GM15510 (cell line): Measurements from ENCODE around the gene PAQR8.

Source experiments
- POLR2A ChIP-seq: IDR thresholded peaks from 3 replicates; pipeline ENCODE4 v1.6.1; 2011; ENCODE audit warnings: borderline replicate concordance; ENCODE audit not compliant: insufficient read length; ENCODE audit errors: extremely low read depth

Gene PAQR8

DNA sequence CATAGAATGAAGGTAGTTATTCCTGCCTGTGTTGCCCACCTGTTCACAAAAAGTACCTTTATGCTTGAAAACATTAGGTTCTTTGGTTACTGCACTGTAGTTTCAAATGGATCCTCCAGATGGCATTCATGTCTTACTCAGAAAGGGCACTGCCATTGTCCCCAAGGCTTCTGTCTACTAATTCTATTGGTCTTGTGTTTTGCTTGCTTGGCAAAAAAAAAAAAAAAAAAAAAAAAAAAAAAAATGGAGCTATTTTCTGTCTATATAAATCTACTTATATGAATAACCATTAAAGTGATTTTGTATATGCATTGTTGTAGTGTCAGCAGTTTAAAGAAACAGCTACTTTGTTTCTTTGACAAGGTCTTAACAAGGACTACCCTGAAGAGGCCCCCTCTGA, 45.5 kb downstream of the PAQR8 start:
- no peak for TF ChIP-seq POLR2A

DNA sequence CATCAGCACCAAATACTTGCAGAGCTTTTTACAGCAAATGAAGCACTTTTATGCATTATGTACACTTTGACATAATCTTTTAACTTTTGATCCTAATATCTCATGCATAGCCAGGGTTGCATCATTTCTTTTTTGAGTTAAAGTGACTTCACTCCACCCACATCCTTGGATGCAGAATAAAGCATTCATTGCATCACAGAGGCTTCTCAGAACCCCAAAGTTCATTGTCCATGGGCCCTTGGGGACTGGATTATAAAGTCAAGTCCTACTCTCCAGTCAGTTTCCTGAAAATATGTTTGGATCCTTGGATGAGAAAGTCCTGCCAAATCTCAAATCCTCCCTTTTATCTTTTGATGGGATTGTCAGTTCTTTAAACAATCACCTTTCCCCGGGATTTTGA, 47.5 kb downstream of the PAQR8 start:
- no peak for TF ChIP-seq POLR2A

DNA sequence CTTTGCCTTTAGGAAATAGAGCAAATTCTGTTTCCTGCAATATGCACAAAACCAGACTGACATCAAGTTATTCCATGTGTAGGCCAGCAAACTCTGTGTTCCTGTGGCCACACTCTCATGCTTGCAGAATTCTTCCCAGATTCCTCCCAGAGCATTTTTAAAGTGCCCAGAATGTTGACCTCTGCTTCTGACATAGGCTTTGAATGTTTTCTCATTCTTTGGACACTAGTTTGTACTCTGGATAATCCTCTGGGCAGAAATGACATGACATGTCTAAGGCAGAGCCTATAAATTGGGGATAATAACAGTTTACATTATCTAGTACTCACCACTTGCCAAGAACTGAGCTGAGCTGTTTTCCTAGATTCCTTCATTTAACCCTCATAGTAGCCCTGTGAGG, 49.0 kb downstream of the PAQR8 start:
- no peak for TF ChIP-seq POLR2A

DNA sequence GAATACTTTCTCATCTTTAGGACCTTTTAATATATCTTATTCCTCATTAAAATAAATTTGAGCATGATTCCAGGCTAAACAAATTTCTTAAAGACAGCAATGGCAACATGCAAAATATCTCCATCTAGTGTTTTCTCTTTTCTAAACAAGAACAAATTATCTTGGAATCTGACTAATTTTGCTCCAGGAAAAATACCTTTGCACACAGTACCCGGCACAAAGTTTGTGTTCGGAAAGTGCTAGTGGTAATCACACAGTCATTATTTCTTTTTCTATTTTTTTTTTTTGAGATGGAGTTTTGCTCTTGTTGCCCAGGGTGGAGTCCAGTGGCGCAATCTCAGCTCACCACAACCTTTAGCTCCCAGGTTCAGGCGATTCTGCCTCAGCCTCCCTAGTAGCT, 50.0 kb downstream of the PAQR8 start:
- no peak for TF ChIP-seq POLR2A

DNA sequence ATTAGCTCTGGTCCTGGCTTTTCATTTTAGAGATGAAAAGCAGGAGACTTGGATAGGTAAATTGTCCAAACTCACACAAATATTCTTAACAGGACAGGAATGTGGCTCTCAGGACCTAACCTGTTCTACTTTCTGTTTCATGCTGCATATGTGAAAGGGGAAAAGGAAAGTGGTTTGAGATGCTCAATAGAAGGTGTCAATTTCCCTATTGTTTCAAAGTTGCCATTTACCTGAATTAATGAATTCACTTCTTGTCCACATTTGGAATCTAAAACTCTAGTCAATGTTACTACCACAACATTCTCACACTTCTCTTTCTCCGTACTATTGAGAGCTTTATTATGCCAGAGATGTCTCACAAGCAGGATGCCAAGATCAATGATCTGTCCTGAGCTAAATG, 53.4 kb downstream of the PAQR8 start:
- no peak for TF ChIP-seq POLR2A

DNA sequence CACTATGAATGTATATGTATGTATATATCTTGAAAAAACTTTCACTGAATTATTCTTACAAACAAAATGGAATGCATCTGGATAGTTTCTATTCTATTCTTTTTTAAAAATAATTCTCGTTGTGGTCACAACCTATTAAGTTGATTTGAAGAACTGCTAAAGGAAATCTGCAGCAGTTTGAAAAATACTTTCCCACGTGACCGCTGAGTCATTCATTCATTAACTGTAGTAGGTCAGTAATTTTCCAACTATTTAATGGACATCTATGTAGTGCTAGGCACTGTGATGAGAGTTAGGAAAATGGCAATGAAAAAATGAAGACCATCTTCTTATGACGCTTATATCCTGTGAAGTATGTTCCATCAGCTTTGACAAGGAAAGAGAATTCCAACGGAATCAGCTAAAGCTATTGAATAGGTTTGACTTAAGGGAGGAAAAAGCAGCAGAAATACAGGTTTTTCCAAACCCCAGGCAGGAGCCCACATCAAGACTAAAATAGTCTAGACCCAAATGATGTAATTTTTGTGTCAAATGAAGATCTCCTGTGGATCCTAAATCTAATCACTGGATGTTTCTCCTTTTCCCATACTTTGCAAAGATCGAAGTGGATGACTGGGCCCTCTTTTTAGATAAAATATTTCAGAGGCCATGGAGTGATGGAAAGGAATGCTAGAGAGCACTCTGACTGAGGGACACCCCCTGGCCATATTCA, 54.1 kb downstream of the PAQR8 start:
- TF ChIP-seq POLR2A: no peak

DNA sequence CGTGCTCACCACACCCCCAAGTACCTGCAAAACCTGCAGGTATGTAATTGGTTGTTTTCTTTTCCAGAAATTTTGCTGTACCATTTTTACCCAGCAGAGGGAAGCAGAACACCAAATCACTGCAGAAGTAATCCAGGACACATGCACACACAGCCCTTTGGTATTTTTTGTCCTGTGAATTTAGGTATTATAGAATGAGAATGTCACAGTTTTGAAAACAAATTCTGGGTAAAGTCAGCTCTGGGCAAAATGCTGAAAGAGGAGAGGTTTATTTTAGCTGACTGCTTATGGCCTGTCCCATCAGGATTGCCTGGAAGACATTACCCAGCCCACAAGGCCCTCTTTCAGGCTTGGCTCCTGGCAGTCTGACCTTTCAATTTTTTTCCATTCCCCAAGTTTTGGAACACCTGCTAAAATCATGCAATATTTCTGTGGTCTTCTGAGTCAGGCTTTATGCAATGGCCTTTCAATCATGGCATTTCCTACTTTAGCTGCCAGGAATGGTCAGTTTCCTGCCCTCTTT, 54.7 kb downstream of the PAQR8 start:
- TF ChIP-seq POLR2A: no peak

DNA sequence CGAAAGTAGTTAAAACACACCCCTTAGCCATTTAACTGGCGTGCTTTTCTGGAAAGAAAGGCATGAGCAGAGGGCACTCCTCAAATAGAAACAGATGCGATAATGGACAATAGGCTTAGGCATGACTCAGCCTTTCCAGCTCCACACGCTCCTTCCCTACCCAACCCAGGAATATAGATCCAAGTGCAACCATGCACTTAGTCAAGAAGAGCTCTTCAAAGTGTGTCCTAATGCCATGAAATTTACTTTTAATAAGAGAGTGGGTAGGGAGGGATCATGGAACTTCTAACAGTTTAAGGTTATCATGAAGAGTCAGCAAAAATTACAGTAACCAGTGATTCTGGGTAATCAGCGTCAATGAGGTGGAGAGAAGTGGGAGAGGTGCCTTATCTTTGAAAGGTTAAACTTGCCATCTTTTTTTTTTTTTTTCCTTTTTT, 55.7 kb downstream of the PAQR8 start:
- no peak for TF ChIP-seq POLR2A

DNA sequence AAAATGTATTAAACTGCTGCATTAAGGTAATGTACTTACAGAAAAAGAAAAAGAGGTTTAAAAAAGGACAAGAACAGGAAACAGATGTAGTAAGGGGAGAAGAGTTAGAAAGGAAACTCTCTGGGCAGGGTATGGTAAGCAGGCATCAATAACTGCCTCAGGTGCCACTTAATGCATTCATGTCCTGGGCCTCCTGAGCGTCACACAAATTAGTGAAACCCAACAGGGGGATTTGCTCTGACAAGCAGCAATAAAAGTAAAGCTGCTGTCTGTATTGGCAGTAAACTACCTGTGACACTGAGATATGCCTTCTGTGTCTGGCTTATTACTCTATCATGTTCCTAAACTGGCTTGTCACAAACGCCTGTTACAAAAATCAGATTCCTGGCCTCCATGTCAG, 56.7 kb downstream of the PAQR8 start:
- TF ChIP-seq POLR2A: no peak

DNA sequence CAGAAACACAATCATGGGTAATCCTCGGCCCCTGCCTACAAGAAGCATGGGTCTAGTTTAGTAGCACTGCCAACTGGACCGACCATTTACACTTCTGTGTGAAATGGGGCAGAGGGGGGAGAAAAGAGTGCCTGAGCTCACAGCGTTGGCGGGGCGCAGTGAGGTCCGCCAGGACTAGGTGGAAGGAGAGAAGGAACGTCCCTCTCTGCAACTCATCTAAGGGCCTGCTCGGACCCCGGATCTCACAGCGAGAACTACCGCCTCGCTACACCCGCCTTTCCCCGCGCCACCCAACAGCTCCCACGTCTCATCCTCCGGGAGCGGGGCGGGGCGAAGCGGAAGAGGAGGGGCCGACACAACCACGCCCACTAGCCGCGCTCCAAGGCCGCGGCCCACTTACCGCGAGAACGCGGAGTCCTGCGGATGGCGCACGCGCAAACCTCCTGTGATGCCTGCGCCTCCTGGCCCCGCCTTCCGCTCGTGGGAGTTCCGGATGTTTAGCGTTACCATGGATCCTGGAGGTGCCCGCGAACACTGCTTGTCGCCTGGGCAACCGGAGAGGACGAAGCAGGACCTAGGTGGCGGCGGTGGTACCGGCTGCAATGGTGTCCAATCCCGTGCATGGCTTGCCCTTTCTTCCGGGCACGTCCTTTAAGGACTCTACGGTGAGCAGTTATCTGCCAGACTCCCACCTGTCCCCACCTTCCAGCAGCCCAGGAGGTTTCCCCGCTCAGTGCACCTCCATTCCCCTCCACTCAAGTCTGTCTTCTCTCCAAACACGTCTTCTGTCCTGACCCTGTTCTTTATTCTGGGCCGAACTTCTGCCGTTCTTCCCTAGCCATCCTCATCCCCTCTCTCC, 58.1 kb downstream of the PAQR8 start, which contains the start of gene EFHC1:
EFHC1 (plus strand) TSS at position 534 of the 859 bp plus-strand sequence; CDS start at position 603, 69 bp downstream.
- TF ChIP-seq POLR2A: peak; percentile 96

DNA sequence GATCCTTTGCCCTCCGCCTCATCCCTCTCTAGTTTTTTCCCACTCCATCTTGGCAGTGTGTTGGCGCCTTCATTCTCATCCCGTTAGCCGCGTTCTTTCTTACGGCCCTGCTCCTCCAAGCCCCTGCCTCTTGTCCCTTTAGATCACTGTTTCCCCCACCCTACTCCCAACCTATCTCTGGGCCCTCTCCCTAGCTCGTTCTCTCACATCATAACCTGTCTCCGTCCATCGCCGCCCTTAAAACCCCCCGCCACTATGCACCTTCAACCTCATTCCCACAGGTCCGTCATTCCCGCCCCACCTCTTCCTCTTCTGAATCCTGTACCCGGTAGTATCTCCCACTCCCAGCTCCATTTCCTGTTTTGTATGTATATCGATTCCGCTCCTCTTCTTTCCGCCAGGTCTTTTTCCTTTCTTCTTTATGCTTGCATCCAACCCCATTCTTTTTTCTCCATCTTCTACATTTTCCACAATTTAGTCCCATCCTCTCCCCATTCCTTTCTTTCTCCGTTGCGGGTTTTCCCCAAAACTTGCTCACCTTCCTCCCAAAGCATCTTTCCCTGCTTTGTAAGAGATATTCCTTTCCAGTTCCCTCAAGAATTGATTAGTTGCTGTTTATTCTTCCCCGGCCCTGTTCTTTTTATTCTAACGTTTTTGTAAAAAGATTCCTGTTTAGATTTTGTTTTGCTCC, 58.9 kb downstream of the PAQR8 start:
- TF ChIP-seq POLR2A: no peak

DNA sequence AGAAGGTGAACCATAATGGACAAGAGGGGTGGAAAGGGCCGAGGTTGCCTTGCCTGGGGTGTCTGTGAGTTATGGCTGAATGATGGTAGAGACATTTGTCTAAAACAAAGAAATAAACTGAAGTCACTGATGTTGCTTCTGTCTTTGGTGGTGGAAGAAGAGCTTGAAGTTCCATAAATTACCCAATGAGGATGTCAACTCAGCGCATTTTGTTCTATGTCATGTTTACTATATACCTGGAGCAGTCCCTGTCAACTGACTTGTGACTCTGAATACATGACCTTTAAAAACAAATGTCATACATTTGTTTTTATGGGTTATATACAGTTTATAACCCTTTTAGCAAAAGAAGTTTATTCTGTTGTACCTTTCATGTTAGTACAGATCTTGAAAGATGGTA, 60.2 kb downstream of the PAQR8 start:
- TF ChIP-seq POLR2A: no peak

DNA sequence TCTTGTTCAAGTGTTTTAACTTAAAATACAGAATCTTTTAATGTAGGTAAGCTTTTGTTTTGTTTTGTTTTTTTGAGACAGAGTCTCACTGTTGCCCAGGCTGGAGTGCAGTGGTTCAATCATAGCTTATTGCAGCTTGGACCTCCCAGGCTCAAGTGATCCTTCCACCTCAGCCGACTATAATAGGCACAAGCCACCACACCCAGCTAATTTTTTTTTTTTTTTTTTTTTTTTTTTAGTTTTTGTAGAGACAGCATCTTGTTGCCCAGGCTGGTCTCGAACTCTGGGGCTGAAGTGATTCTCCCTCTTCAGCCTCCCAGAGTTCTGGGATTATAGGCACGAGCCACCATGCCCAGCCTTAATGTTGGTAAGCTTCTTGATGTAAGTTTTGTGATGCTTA, 61.5 kb downstream of the PAQR8 start:
- TF ChIP-seq POLR2A: no peak

DNA sequence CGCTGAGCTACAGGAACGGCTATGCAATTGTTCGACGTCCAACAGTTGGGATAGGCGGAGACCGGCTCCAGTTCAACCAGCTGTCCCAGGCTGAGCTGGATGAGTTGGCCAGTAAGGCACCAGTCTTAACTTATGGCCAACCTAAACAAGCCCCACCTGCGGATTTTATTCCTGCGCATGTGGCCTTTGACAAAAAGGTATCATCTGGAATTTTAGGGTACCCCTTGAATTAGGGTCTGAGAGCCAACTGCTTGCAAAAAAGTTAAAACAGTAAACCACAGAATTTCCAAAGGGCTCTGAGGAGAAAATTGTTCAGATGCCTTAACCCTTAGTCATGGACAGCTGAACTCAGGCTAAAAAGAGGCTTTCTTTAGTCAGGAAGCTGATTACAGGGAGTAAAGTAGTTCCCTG, 62.0 kb downstream of the PAQR8 start:
- TF ChIP-seq POLR2A: no peak

DNA sequence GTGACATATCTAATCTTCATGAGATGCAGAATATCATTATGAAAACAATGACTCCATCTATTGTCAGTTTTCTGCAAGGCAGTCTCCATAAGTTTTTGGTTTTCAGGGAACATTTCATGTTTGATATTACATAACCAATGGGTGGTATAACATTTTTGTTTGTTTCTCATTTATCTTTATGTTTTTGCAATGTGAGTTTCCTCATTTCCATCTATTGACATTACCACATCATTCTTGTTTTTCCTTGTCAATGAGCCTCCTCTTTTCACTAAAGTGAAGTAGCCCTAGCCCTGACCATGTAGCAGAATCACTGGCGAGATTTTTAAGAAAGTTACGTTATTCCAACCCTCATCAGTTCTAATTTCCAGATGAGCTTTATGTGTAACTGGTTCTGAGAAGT, 62.6 kb downstream of the PAQR8 start:
- TF ChIP-seq POLR2A: no peak
